Natural killer cell treated with Interleukin-12 subunit alpha and Interleukin-12 subunit beta and Interleukin-15 and Interleukin-18, amount 100 ng/mL, for 72 hours (primary cell): ENCODE data around the gene COL24A1. TPM values are rescaled to one million over a fixed set of nuclear protein-coding genes. Genes with fewer than 3 reads are reported as not detected.

Experiments used
- ATAC-seq, 2 donors: fragments of 150-1000 bp; cut with Tn5 transposase in 1 of 2; sonication (Bioruptor Pico), chemical (Tn5 transposase) in 1 of 2; 2 replicates each; pipeline ENCODE4 v1.10.0; 2021
- DNase-seq: peaks from one replicate; pipeline ENCODE4 v3.0.0; 2022; ENCODE audit warnings: low spot score
- H3K27ac Mint-ChIP-seq, 2 donors: 1 replicate in 1 of 2; 2 replicates in 1 of 2; pipeline ENCODE4 v1.8.0; 2022; ENCODE audit warnings: mixed read lengths in 2 of 2, mild to moderate bottlenecking in 1 of 2, moderate library complexity in 1 of 2
- H3K27me3 Mint-ChIP-seq, 2 donors: 1 replicate in 1 of 2; 2 replicates in 1 of 2; pipeline ENCODE4 v1.8.0; 2022; ENCODE audit warnings: mixed read lengths in 2 of 2
- H3K36me3 Mint-ChIP-seq: one replicate; pipeline ENCODE4 v1.8.0; 2022; ENCODE audit warnings: mixed read lengths
- H3K4me1 Mint-ChIP-seq, 2 donors: 1 replicate in 1 of 2; 2 replicates in 1 of 2; pipeline ENCODE4 v1.8.0; 2022; ENCODE audit warnings: low read depth in 2 of 2, mixed read lengths in 2 of 2, mild to moderate bottlenecking in 1 of 2
- H3K4me3 Mint-ChIP-seq: one replicate; pipeline ENCODE4 v1.8.0; 2022; ENCODE audit warnings: mixed read lengths
- H3K9me3 Mint-ChIP-seq: 2 replicates; pipeline ENCODE4 v1.8.0; 2022; ENCODE audit warnings: mixed read lengths
- total RNA-seq, 2 donors: library from RNA; stranded (reverse); gene quantifications; one replicate each; pipeline ENCODE4 v1.2.3, GENCODE V29; 2022

COL24A1 gene
- total RNA-seq, 2 donors from 2014 or later, result not detected

GRCh38 chr1:86176226-86176625, 19.7 kb upstream of the COL24A1 start:
- Mint-ChIP-seq H3K27ac (no peak overlapping the region), H3K27me3 (peaks cover 0 to 2% of the 10 kb centered on the region in 2 donors), H3K36me3 (no peaks in the 10 kb centered on the region), H3K4me1 (no peaks in the 10 kb centered on the region), H3K4me3 (no peak overlapping the region), H3K9me3 (no peaks in the 10 kb centered on the region)
- ATAC-seq (no peak), DNase-seq (no peak)

GRCh38 chr1:86175756-86176155, 19.2 kb upstream of the COL24A1 start:
- ATAC-seq (no peak), DNase-seq (no peak)
- Mint-ChIP-seq H3K4me3 (no peak overlapping the region), H3K27ac (no peak overlapping the region), H3K36me3 (no peaks in the 10 kb centered on the region), H3K27me3 (peaks cover 0 to 2% of the 10 kb centered on the region in 2 donors), H3K9me3 (no peaks in the 10 kb centered on the region), H3K4me1 (no peaks in the 10 kb centered on the region)

GRCh38 chr1:86169625-86170024, 13.1 kb upstream of the COL24A1 start:
- ATAC-seq (no peak), DNase-seq (no peak)

GRCh38 chr1:86159800-86160199, 3.2 kb upstream of the COL24A1 start:
- no peak for ATAC-seq
- no peaks in the 10 kb centered on the region for H3K9me3 Mint-ChIP-seq
- DNase-seq, result no peak
- peaks cover 5% of the 10 kb centered on the region in 2 donors for H3K4me1 Mint-ChIP-seq
- H3K4me3 Mint-ChIP-seq, result no peak overlapping the region
- H3K27ac Mint-ChIP-seq, result no peak overlapping the region
- peaks cover 10% of the 10 kb centered on the region for H3K36me3 Mint-ChIP-seq
- peaks cover 10 to 12% of the 10 kb centered on the region in 2 donors for H3K27me3 Mint-ChIP-seq

More at GRCh38 chr1:86169625-86170024, 13.1 kb upstream of the COL24A1 start:
- Mint-ChIP-seq H3K36me3 (peaks cover 10% of the 10 kb centered on the region), H3K27me3 (no peaks in the 10 kb centered on the region), H3K27ac (no peak overlapping the region), H3K9me3 (peaks cover 11% of the 10 kb centered on the region), H3K4me3 (no peak overlapping the region), H3K4me1 (no peaks in the 10 kb centered on the region)

GRCh38 chr1:86155807-86156565, 586 bp downstream of the COL24A1 start:
- H3K4me1 Mint-ChIP-seq, result peaks cover 5% of the 10 kb centered on the region in 2 donors
- ATAC-seq (peak in 1 of 2 donors; percentile 36), DNase-seq (no peak)
- peaks cover 12 to 13% of the 10 kb centered on the region in 2 donors for H3K27me3 Mint-ChIP-seq
- H3K36me3 Mint-ChIP-seq, result peaks cover 10% of the 10 kb centered on the region
- no peak overlapping the region for H3K27ac Mint-ChIP-seq
- no peak overlapping the region for H3K4me3 Mint-ChIP-seq
- H3K9me3 Mint-ChIP-seq, result no peaks in the 10 kb centered on the region

- peaks cover 10% of the 10 kb centered on the region for H3K36me3 Mint-ChIP-seq
- ATAC-seq (no peak), DNase-seq (no peak)
- H3K4me1 Mint-ChIP-seq, result peaks cover 5% of the 10 kb centered on the region in 2 donors
- no peak overlapping the region for H3K4me3 Mint-ChIP-seq
- peaks cover 12 to 13% of the 10 kb centered on the region in 2 donors for H3K27me3 Mint-ChIP-seq
- H3K9me3 Mint-ChIP-seq, result no peaks in the 10 kb centered on the region
- H3K27ac Mint-ChIP-seq, result no peak overlapping the region
Measured at GRCh38 chr1:86155051-86155806, 1.3 kb downstream of the COL24A1 start.

GRCh38 chr1:86154571-86155050, 2.0 kb downstream of the COL24A1 start:
- Mint-ChIP-seq H3K27ac (no peak overlapping the region), H3K4me3 (no peak overlapping the region), H3K27me3 (peaks cover 12 to 13% of the 10 kb centered on the region in 2 donors), H3K36me3 (peaks cover 10% of the 10 kb centered on the region), H3K4me1 (peaks cover 5% of the 10 kb centered on the region in 2 donors), H3K9me3 (no peaks in the 10 kb centered on the region)
- no peak for ATAC-seq
- DNase-seq, result no peak

GRCh38 chr1:86153836-86154235, 2.7 kb downstream of the COL24A1 start:
- H3K4me3 Mint-ChIP-seq, result no peak overlapping the region
- H3K27me3 Mint-ChIP-seq, result peaks cover 12 to 13% of the 10 kb centered on the region in 2 donors

GRCh38 chr1:86152887-86153286, 3.7 kb downstream of the COL24A1 start:
- ATAC-seq (no peak), DNase-seq (no peak)
- Mint-ChIP-seq H3K4me3 (no peak overlapping the region), H3K27ac (no peak overlapping the region), H3K27me3 (peaks cover 12 to 13% of the 10 kb centered on the region in 2 donors), H3K9me3 (no peaks in the 10 kb centered on the region), H3K4me1 (peaks cover 5% of the 10 kb centered on the region in 2 donors), H3K36me3 (peaks cover 10% of the 10 kb centered on the region)

More at GRCh38 chr1:86153836-86154235, 2.7 kb downstream of the COL24A1 start:
- ATAC-seq (no peak), DNase-seq (no peak)
- Mint-ChIP-seq H3K27ac (no peak overlapping the region), H3K36me3 (peaks cover 10% of the 10 kb centered on the region), H3K4me1 (peaks cover 5% of the 10 kb centered on the region in 2 donors), H3K9me3 (no peaks in the 10 kb centered on the region)

GRCh38 chr1:86151427-86151826, 5.1 kb downstream of the COL24A1 start:
- no peaks in the 10 kb centered on the region for H3K4me1 Mint-ChIP-seq
- H3K27ac Mint-ChIP-seq, result no peak overlapping the region
- no peak overlapping the region for H3K4me3 Mint-ChIP-seq
- ATAC-seq (no peak), DNase-seq (no peak)
- H3K27me3 Mint-ChIP-seq, result peaks cover 0 to 5% of the 10 kb centered on the region in 2 donors
- H3K9me3 Mint-ChIP-seq, result no peaks in the 10 kb centered on the region
- H3K36me3 Mint-ChIP-seq, result no peaks in the 10 kb centered on the region

GRCh38 chr1:86150553-86151055, 6.0 kb downstream of the COL24A1 start:
- no peaks in the 10 kb centered on the region for H3K9me3 Mint-ChIP-seq
- DNase-seq, result no peak
- no peak for ATAC-seq
- H3K4me3 Mint-ChIP-seq, result no peak overlapping the region
- no peak overlapping the region for H3K27ac Mint-ChIP-seq
- H3K27me3 Mint-ChIP-seq, result peaks cover 0 to 3% of the 10 kb centered on the region in 2 donors
- H3K36me3 Mint-ChIP-seq, result no peaks in the 10 kb centered on the region
- no peaks in the 10 kb centered on the region for H3K4me1 Mint-ChIP-seq

GRCh38 chr1:86149591-86149990, 7.0 kb downstream of the COL24A1 start:
- no peaks in the 10 kb centered on the region for H3K4me1 Mint-ChIP-seq
- no peaks in the 10 kb centered on the region for H3K9me3 Mint-ChIP-seq
- no peak overlapping the region for H3K4me3 Mint-ChIP-seq

GRCh38 chr1:86147755-86148154, 8.8 kb downstream of the COL24A1 start:
- ATAC-seq (no peak), DNase-seq (no peak)
- Mint-ChIP-seq H3K36me3 (no peaks in the 10 kb centered on the region), H3K9me3 (no peaks in the 10 kb centered on the region), H3K27me3 (no peaks in the 10 kb centered on the region), H3K4me1 (no peaks in the 10 kb centered on the region), H3K4me3 (no peak overlapping the region), H3K27ac (no peak overlapping the region)

More at GRCh38 chr1:86149591-86149990, 7.0 kb downstream of the COL24A1 start:
- no peak overlapping the region for H3K27ac Mint-ChIP-seq
- DNase-seq (no peak), ATAC-seq (no peak)
- peaks cover 0 to 3% of the 10 kb centered on the region in 2 donors for H3K27me3 Mint-ChIP-seq
- no peaks in the 10 kb centered on the region for H3K36me3 Mint-ChIP-seq

GRCh38 chr1:86146566-86146965, 10.0 kb downstream of the COL24A1 start:
- Mint-ChIP-seq H3K27ac (no peak overlapping the region), H3K27me3 (no peaks in the 10 kb centered on the region), H3K36me3 (no peaks in the 10 kb centered on the region), H3K4me3 (no peak overlapping the region), H3K9me3 (no peaks in the 10 kb centered on the region), H3K4me1 (no peaks in the 10 kb centered on the region)
- DNase-seq (no peak), ATAC-seq (no peak)
